Mucosa of rectum (tissue), 2 donors: ENCODE results near the gene TM2D1.
"Not testable (repeated sequence)": the region's sequence is repeated elsewhere in the genome, so short reads cannot be mapped to it uniquely, and the experiment has no call there.

Source experiments
- H3K27ac ChIP-seq, 2 donors: one replicate each; pipeline ENCODE4 v1.7.0; 2013; ENCODE audit warnings: inconsistent platforms in 2 of 2, low read depth in 2 of 2, low read length in 2 of 2
- H3K27me3 ChIP-seq, 2 donors: one replicate each; pipeline ENCODE4 v1.7.0; 2013; ENCODE audit warnings: low read length in 2 of 2; ENCODE audit not compliant: control insufficient read depth in 2 of 2, insufficient read depth in 2 of 2
- H3K36me3 ChIP-seq, 2 donors: one replicate each; pipeline ENCODE4 v1.7.0; 2013; ENCODE audit warnings: low read length in 2 of 2; ENCODE audit not compliant: control insufficient read depth in 2 of 2, insufficient read depth in 2 of 2
- H3K4me1 ChIP-seq, 2 donors: one replicate each; pipeline ENCODE4 v1.7.0; 2013; ENCODE audit warnings: low read length in 2 of 2, mild to moderate bottlenecking in 1 of 2; ENCODE audit not compliant: control insufficient read depth in 2 of 2, insufficient read depth in 2 of 2
- H3K4me3 ChIP-seq, 2 donors: one replicate each; pipeline ENCODE4 v1.7.0; 2013; ENCODE audit warnings: low read length in 2 of 2
- H3K9ac ChIP-seq, 2 donors: one replicate each; pipeline ENCODE4 v1.7.0; 2013; ENCODE audit warnings: low read length in 2 of 2, low read depth in 1 of 2, mild to moderate bottlenecking in 1 of 2
- H3K9me3 ChIP-seq, 2 donors: one replicate each; pipeline ENCODE4 v1.7.0; 2013; ENCODE audit warnings: low read length in 2 of 2; ENCODE audit not compliant: control insufficient read depth in 2 of 2
- donor health status: healthy.
- donor health status: Normal muscosa, but diverticular disease.

The TM2D1 gene

DNA sequence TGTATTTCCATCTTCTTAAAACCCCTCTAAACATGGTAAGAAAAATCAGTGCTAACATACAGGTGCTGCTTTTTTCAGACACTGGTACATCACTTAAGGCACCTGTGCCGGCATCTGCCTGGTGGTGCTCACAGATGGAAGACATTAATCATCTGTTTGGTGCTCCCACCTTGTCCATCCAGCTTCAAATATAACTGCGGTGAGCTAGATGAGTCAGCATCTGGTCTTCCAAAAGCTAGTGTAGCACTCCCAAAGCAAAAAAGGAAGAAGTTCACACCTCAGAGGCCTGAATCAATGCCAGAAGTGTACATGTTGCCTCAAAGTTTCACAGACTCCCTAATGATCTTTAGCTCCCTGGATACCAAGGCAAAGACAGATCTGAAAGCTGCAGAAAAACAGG, 44.4 kb downstream of the TM2D1 start:
- H3K27me3 ChIP-seq, result no peaks in the 10 kb centered on the region
- H3K36me3 ChIP-seq, result peaks cover 7 to 9% of the 10 kb centered on the region in 2 donors
- H3K27ac ChIP-seq, result no peak overlapping the region
- H3K4me3 ChIP-seq, result no peak overlapping the region
- no peak overlapping the region for H3K9ac ChIP-seq
- H3K4me1 ChIP-seq, result no peaks in the 10 kb centered on the region
- no peaks in the 10 kb centered on the region for H3K9me3 ChIP-seq

DNA sequence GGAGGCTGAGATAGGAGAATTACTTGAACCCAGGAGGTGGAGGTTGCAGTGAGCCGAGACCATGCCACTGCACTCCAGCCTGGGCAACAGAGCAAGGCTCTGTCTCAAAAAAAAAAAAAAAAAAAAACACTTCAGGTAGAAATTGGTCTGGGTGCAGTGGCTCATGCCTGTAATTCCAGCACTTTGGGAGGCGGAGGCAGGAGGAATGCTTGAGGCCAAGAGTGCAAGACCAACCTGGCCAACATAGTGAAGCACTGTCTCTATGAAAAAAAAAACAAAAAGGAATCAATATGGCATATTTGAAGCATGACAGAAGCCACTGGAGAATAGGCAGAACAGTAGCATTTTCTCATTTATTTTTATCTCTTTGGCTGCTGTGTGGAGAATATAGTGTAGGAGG, 48.1 kb downstream of the TM2D1 start:
- H3K9ac ChIP-seq, H3K27me3 ChIP-seq, H3K4me1 ChIP-seq, H3K36me3 ChIP-seq, H3K4me3 ChIP-seq, H3K27ac ChIP-seq, H3K9me3 ChIP-seq: not testable (repeated sequence)

DNA sequence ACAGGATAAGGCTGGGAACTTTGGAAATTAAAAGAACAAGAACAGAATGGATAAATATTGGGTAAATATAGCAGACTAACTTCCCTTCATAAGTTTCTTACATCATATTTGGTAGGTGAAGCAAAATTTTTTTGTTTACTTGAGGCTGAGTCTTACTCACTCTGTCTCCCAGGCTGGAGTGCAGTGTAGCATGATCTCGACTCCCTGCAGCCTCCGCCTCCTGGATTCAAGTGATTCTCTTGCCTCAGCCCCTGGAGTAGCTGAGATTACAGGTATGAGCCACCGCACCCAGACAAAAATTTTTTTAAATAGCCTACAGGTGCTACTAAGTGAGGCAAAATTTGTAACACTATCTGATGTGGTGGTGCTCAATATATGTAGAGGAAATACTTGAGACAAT, 50.7 kb downstream of the TM2D1 start:
- H3K4me3 ChIP-seq, result no peak overlapping the region
- H3K36me3 ChIP-seq, result peaks cover 0 to 3% of the 10 kb centered on the region in 2 donors
- no peak overlapping the region for H3K9ac ChIP-seq
- no peaks in the 10 kb centered on the region for H3K4me1 ChIP-seq
- no peaks in the 10 kb centered on the region for H3K27me3 ChIP-seq
- no peak overlapping the region for H3K27ac ChIP-seq
- H3K9me3 ChIP-seq, result no peaks in the 10 kb centered on the region

DNA sequence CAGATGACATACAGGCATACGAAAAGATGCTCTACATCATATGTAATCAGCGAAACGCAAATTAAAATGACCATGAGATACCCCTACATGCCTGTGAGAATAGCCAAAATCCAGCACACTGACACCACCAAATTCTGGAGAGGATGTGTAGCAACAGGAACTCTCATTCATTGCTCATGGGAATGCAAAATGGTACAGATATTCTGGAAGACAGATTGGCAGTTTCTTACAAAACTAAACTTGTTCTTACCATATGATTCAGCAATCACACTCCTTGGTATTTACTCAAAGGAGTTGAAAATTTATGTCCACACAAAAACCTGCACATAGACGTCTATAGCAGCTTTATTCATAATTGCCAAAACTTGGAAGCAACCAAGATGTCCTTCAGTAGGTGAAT, 52.6 kb downstream of the TM2D1 start:
- Histone ChIP-seq H3K9me3 (no peaks in the 10 kb centered on the region), H3K9ac (no peak overlapping the region), H3K36me3 (no peaks in the 10 kb centered on the region), H3K27me3 (no peaks in the 10 kb centered on the region), H3K27ac (no peak overlapping the region), H3K4me1 (no peaks in the 10 kb centered on the region), H3K4me3 (no peak overlapping the region)

DNA sequence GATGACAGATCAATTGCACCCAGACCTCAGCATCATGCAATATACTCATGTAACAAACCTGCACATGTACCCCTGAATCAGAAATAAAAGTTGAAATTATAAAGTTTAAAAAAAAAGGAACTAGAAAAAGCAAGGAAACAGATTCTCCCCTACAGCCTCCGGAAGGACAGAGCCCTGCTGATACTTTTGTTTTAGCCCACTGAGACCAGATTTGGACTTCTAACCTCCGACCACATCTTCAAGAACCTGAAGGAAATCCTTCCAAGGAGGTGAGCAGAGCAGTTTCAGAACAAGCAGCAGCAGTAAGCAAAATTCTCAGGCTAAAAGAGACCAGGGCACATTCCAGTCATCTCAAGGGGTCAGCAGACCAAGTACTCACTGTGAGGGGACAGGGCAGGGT, 54.5 kb downstream of the TM2D1 start:
- no peaks in the 10 kb centered on the region for H3K9me3 ChIP-seq
- no peaks in the 10 kb centered on the region for H3K27me3 ChIP-seq
- H3K27ac ChIP-seq, result no peak overlapping the region
- H3K4me1 ChIP-seq, result no peaks in the 10 kb centered on the region
- no peaks in the 10 kb centered on the region for H3K36me3 ChIP-seq
- no peak overlapping the region for H3K4me3 ChIP-seq
- no peak overlapping the region for H3K9ac ChIP-seq

DNA sequence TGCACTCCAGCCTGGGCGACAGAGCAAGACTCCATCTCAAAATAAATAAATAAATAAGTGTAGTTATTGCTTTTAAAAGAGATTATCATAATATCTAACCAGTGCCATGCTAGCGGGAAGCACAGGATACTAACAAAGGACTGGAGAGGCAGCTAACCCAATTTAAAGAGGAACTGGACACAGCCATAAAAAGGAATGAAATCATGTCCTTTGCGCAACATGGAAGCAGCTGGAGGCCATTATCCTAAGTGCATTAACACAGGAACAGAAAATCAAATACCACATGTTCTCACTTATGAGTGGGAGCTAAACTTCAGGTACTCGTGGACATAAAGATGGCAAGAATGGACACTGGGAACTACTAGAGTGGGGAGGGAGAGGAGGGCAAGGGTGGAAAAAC, 54.9 kb downstream of the TM2D1 start:
- H3K36me3 ChIP-seq, result no peaks in the 10 kb centered on the region

DNA sequence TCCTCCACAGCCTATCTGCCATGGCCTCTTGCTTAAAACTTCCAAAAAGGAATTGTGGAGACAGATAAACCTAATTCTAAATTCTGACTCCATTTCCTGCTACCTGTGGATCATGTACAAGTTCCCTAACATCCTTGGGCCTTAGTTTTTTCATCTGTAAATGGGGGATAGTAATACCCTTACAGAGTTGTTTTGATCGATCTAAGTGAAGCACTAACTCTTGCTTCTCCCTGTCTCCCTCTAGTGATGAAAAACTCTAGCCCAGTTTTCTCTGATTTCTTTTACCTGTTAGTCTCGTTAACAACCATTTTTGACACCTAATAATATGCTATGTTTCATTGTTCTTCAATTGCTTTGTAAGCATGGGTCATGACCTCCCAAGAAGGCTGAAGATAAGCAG, 65.9 kb downstream of the TM2D1 start:
- H3K4me1 ChIP-seq, result no peaks in the 10 kb centered on the region
- H3K9me3 ChIP-seq, result no peaks in the 10 kb centered on the region
- no peak overlapping the region for H3K27ac ChIP-seq
- no peak overlapping the region for H3K4me3 ChIP-seq
- H3K36me3 ChIP-seq, result no peaks in the 10 kb centered on the region
- no peaks in the 10 kb centered on the region for H3K27me3 ChIP-seq
- H3K9ac ChIP-seq, result no peak overlapping the region

More for the DNA sequence above, 54.9 kb downstream of the TM2D1 start:
- Histone ChIP-seq H3K9me3 (no peaks in the 10 kb centered on the region), H3K27ac (no peak overlapping the region), H3K4me1 (no peaks in the 10 kb centered on the region), H3K9ac (no peak overlapping the region), H3K27me3 (no peaks in the 10 kb centered on the region), H3K4me3 (no peak overlapping the region)

DNA sequence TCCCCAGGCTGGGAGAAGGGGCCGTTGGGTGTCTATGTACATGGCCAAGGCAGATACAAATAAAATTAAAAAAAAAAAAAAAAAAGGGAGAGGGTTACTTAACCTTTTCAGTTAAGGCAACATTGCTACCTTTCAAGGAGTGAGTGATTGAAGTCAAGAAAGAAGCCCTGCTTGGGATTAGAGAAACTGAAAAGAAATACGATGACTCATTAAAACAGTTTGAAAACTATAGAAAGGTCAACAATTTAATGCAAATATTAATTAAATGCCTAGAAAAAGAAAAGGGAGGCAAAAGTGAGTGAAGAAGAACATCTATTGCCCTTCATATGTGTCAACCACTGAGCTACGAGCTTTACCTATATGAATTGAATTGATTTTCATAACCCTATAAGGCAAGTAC, 69.5 kb downstream of the TM2D1 start:
- no peak overlapping the region for H3K27ac ChIP-seq
- H3K4me3 ChIP-seq, result no peak overlapping the region
- H3K9me3 ChIP-seq, result no peaks in the 10 kb centered on the region
- no peaks in the 10 kb centered on the region for H3K36me3 ChIP-seq
- H3K9ac ChIP-seq, result no peak overlapping the region
- H3K4me1 ChIP-seq, result no peaks in the 10 kb centered on the region
- H3K27me3 ChIP-seq, result no peaks in the 10 kb centered on the region

DNA sequence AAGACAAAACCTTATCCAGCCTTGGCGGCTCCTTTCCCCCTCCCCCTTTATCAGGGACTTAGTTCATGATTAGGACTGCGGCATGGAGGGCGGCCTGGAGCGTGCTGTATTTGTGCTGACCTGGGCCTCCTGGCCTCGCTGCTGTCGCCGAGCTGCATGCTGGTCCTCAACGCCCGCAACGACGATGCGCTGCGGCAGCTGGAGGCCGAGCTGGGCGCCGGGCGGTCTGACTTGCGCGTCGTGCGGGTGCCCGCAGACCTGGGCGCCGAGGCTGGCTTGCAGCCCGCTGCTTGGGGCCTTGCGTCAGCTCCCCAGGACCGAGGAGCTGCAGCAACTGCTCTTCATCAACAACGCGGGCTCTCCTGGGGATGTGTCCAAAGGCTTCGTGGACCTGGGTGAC, 70.9 kb downstream of the TM2D1 start:
- Histone ChIP-seq H3K4me3 (no peak overlapping the region), H3K27me3 (no peaks in the 10 kb centered on the region), H3K27ac (no peak overlapping the region), H3K36me3 (no peaks in the 10 kb centered on the region), H3K9me3 (no peaks in the 10 kb centered on the region), H3K9ac (no peak overlapping the region), H3K4me1 (no peaks in the 10 kb centered on the region)

DNA sequence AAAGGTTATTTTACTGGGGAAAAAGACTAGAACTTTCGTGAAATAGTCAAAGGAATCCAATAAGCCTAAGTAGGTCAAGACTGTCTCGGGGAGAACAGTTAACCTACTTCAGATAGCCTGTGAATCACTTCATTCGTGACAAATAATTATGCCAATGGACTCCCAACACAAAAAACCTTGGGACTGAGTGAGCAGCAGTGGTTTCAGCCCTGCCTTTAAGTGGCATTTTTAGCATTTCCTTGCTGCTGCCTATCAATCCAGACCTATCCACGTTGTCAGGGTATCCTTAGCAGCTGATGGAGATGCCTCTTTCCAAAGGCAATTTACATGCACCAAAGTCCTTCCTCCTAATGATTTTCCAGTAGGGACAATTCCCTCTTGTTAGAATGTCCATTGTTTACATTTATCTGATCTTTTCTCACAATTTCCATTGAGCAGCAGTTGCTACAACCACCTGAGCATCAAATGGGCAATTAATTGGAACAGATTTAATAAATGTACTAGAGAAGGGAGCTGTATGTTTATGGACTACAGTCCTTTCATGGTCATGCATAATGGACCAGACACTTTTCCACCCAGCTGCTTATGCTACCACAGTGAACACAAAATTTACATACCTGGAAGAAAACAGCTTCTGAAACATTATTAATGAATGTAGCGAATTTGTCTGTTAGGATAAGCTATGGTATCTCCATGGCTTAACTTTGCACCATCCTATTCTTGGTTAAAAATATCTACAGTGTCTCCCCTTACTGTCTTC, 75.8 kb downstream of the TM2D1 start:
- Histone ChIP-seq H3K27me3 (no peaks in the 10 kb centered on the region), H3K9ac (no peak overlapping the region), H3K9me3 (no peaks in the 10 kb centered on the region), H3K27ac (no peak overlapping the region), H3K4me3 (no peak overlapping the region), H3K36me3 (no peaks in the 10 kb centered on the region), H3K4me1 (no peaks in the 10 kb centered on the region)

DNA sequence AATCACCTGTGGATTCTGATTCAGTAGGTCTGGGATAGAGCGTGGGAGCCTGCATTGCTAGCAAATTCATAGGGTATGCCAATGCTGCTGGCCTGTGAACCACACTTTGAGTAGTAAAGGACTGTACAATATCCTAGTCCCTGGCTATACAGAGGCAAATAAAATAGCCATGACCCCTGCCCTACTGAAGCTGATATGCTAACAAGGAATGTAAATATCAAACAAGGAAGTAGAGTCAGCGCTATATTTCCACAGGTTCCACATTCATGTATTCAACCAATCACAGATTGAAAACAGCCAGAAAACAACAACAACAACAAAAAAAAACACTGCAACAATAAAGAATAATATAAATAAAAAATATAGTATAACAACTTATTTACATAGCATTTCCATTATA, 77.8 kb downstream of the TM2D1 start:
- Histone ChIP-seq H3K27me3 (no peaks in the 10 kb centered on the region), H3K36me3 (no peaks in the 10 kb centered on the region), H3K27ac (no peak overlapping the region), H3K4me3 (no peak overlapping the region), H3K9ac (no peak overlapping the region), H3K4me1 (no peaks in the 10 kb centered on the region), H3K9me3 (no peaks in the 10 kb centered on the region)
